Measurements from ENCODE around the gene SLC13A3.

SLC13A3 gene

GRCh38 chr20:46552460-46553420 is 98.5 kb downstream of the SLC13A3 start:
- peak; percentile 15 for DNase-seq

DNA sequence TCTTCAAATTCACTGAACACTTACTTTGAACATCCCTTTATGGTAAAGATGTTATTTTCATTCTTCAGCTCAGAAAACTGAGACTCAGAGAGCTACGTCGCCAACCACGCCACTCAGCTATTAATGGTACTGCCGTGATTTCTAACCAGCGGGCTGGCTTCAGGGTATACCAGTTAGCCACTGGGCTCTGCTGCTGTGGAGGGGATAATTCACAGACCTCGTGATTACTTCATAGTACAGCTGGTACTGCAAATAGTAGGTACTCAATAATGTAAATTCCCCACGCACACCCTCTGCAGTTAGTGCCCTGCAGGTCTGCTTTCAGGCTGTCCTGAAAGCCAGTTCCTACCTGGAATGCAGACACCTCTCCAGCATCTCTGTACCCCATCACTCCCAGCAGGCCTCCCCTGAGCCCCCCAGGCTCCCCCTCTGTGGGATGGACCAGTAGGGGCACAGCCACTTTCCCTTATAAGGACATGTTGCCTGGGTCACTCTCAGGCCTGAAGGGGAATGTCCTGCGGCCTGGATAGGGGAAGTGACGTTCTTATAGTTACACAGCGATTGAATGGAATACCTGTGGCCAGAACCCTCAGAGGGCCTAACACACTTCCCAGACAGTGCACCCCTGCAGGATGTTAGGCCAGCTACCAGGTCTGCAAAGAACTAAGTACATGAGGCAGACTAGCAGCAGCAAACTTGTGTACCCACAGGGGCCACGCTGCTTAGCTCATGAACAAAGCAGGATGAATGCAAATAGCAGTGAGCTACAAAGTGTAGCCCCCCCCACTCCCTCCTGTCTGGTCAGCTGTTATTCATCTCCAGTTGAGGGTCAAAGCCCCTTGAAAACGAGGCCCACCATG is 99.5 kb downstream of the SLC13A3 start:
- DNase-seq = no peak

- no peak for DNase-seq
Measured at GRCh38 chr20:46550461-46550860, 100.8 kb downstream of the SLC13A3 start, which contains the start of gene OCSTAMP. TSS of gene OCSTAMP (minus strand) at chr20:46550654. CDS start at chr20:46550560, 94 bp downstream.

GRCh38 chr20:46549188-46549972 is 101.9 kb downstream of the SLC13A3 start:
- DNase-seq = no peak

- no peak for DNase-seq
Measured at GRCh38 chr20:46548688-46549087, 102.6 kb downstream of the SLC13A3 start.

DNA sequence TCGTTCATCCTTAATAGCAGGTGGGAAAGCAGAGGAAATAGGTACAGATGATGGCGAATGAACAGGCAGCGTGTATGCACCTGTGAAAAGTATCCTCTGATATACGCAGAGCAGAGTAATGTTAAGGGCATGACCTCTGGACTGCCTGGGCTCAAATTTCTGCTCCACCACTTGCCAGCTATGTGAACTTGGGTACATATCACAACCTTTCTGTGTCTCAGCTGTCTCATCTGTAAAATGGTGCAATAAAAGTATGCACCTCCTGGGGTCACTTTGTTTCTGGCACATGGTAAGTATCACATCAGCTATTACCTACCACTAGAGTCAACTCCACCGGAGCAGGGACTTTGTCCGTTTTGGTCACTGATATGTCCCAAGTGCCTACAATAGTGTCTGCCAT is 103.3 kb downstream of the SLC13A3 start:
- no peak for DNase-seq

GRCh38 chr20:46546936-46547335 is 104.3 kb downstream of the SLC13A3 start:
- DNase-seq = no peak

- DNase-seq = no peak
Measured at GRCh38 chr20:46546298-46546697, 105.0 kb downstream of the SLC13A3 start.

- no peak for DNase-seq
Measured at GRCh38 chr20:46545827-46546138, 105.5 kb downstream of the SLC13A3 start.

DNA sequence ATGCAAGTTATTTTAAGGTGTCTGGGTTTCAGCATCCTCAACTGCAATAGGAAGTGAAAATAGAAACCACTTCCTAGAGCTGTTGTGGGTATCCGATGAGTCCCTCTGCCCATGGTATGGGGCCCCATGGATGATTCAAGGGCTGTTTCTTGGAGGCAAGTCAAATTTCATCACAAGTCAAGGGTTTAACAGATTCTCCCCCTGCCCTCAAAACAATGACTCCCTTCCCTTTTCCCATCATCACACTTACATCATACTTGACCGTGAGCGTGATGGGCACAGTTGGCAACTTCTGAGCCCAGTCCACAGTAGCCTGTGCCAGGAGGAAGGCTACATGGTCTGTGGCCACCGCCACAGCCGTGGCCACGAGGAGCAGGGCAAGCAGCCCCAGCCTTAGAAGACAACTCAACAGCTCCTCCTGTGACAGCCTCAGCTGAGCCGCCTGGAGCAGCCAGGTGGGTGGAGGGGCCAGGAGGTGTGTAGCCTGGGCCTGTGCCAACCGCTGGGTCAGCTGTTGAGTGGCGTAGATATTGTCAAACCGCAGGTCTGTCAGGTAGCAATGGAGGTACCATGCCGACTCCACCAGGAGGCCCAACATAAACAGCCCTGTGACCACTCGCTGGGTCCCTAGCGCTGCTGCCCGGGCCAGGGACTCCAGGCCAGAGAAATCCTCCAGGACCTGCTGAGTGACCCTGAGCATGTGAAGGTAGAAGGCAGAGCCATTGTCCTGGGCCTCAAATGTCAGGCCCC is 106.0 kb downstream of the SLC13A3 start:
- DNase-seq = no peak

DNA sequence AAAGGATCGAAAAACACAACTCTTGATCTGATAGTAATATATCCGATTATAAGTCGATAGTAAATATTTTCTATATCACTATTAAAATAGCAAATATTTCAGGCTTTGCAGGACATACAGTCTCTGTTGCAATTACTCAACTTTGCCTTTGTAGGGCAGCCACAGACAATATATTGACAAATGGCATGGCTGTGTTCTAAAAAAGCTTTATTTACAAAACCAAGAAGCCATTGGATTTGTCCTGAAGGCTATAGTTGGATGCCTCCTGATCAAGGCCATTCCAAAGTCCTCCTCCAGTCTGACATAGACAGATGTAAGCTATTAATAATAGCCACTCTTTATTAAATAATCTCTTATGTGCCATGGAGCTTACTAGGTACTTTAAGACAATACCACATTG is 106.7 kb downstream of the SLC13A3 start:
- DNase-seq = no peak

DNA sequence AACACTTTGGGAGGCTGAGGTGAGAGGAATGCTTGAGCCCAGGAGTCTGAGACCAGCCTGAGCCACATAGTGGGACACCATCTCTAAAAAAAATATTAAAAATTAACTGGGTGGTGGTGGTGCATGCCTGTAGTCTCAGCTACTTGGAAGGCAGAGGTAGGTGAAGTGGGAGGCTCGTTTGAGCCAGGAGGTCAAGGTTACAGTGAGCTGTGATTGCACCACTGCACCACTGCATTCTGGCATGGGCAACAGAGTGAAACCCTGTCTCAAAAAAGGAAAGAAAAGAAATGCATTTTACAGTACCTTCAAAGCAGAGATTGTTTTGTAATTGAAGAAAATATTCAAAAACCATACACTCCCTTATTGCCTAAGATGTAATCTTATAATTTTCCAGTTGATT is 107.3 kb downstream of the SLC13A3 start:
- no peak for DNase-seq

- DNase-seq = no peak
Measured at GRCh38 chr20:46543033-46543432, 108.2 kb downstream of the SLC13A3 start.

- DNase-seq = no peak
Measured at GRCh38 chr20:46541229-46541935, 109.9 kb downstream of the SLC13A3 start.

GRCh38 chr20:46539113-46539512 is 112.1 kb downstream of the SLC13A3 start:
- DNase-seq = no peak

DNA sequence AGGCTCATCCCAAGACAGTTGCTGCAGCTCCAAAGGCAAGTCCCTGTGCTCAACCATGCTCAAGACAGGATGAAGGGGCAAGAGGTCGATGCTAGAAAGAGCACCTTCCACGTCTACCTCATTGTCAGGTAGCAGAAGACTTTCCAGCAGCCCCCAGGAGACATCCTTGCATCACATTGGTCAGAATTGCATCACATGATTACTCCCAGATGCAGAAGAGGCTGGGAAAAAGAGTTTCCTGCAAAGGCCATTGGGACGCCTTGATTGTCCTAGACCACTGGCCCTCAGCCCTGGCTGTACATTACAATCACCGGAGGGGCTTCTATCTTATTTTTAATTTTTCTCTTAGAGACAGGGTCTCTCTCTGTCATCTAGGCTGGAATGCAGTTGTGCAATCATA is 120.6 kb downstream of the SLC13A3 start:
- no peak for DNase-seq

- no peak for DNase-seq
Measured at GRCh38 chr20:46523696-46524328, 127.4 kb downstream of the SLC13A3 start.

DNA sequence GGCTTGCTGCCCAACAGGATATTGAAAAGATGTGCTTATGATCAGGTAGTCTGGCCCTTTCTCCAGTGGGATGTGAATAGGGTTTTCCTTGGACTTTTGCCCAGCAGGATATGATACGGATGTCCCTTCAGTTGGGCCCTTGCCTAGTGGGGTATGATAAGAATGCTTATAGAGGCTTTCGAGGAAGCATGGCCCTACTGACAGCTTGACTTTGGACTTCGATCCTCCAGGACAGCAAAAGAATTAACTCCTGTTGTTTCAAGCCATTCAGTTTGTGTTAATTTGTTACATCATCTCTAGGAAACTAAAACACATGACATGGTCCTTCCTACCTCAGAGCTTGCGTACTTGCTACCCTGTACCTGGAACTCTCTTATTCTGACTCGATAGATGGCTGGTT is 128.2 kb downstream of the SLC13A3 start:
- DNase-seq = no peak

GRCh38 chr20:46520976-46521579 is 130.2 kb downstream of the SLC13A3 start:
- peak; percentile 29 for DNase-seq

DNA sequence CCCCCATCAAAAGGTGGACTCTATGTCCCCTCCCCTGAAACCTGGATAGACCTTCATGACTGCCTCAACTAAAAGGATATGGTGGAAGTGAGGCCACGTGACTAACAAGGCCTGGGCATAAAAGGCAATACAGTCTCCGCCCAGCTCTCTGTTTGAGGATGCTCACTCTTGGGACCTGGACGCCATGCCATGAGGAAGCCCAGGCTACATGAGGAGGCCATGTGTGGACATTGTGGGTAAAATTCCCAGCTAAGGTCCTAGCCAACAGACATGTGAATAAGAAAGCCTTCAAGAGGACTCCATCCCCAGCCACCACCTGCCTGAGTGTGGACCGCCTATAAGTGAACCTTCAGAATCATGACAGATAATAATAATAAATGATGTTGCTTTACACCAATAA is 130.7 kb downstream of the SLC13A3 start:
- no peak for DNase-seq
